Loucy (cell line): Measurements from ENCODE around the gene FAM186B.

Experiments
- CTCF ChIP-seq: fragments of 200-600 bp; sonication (generic); conservative IDR thresholded peaks from 2 replicates; pipeline ENCODE4 v1.5.1; 2014; ENCODE audit warnings: mild to moderate bottlenecking, antibody characterized with exemption, low read length
- EZH2phosphoT487 ChIP-seq: fragments of 200-600 bp; IDR thresholded peaks from 2 replicates; pipeline ENCODE4 v1.6.1; 2018; ENCODE audit warnings: antibody characterized with exemption, mild to moderate bottlenecking, moderate library complexity, borderline replicate concordance

- TF ChIP-seq CTCF, result no peak
- TF ChIP-seq EZH2phosphoT487, result no peak
Observed at GRCh38 chr12:49646871-49647654, 41.6 kb upstream of the FAM186B start.
